Smooth muscle cell (in vitro differentiated cells): ENCODE measurements around the gene SEC16A. TPM values are rescaled to one million over a fixed set of nuclear protein-coding genes. Genes with fewer than 3 reads are reported as not detected.

ENCODE experiments used
- DNase-seq: peaks from one replicate; lab custom pipeline; 2025; ENCODE audit not compliant: unreplicated experiment; lab: John Stamatoyannopoulos, UW
- H2AFZ ChIP-seq: fragments of 200-600 bp; sonication (generic); 2 replicates; pipeline ENCODE4 v1.6.0; 2016; ENCODE audit warnings: antibody characterized with exemption, low read depth, mild to moderate bottlenecking
- H3F3A ChIP-seq: fragments of 200-600 bp; sonication (generic); 2 replicates; pipeline ENCODE4 v1.6.0; 2017; ENCODE audit warnings: antibody characterized with exemption, low read depth
- H3K27ac ChIP-seq: fragments of 200-600 bp; sonication (generic); 2 replicates; pipeline ENCODE4 v1.5.1; 2016; ENCODE audit warnings: low read depth, mild to moderate bottlenecking
- H3K27me3 ChIP-seq: fragments of 200-600 bp; sonication (generic); 2 replicates; pipeline ENCODE4 v1.6.1; 2016; ENCODE audit warnings: low read depth, mild to moderate bottlenecking
- H3K36me3 ChIP-seq: fragments of 200-600 bp; sonication (generic); 2 replicates; pipeline ENCODE4 v1.5.1; 2016; ENCODE audit warnings: low read depth
- H3K4me1 ChIP-seq: fragments of 200-600 bp; sonication (generic); 2 replicates; pipeline ENCODE4 v1.5.1; 2016; ENCODE audit warnings: low read depth
- H3K4me2 ChIP-seq: fragments of 200-600 bp; sonication (generic); 2 replicates; pipeline ENCODE4 v1.6.0; 2016; ENCODE audit warnings: mild to moderate bottlenecking
- H3K4me3 ChIP-seq: fragments of 200-600 bp; sonication (generic); 2 replicates; pipeline ENCODE4 v1.5.1; 2016; ENCODE audit warnings: mild to moderate bottlenecking
- H3K79me2 ChIP-seq: fragments of 200-600 bp; sonication (generic); 2 replicates; pipeline ENCODE4 v1.6.0; 2016; ENCODE audit warnings: low read depth, mild to moderate bottlenecking
- H3K9ac ChIP-seq: fragments of 200-600 bp; sonication (generic); 2 replicates; pipeline ENCODE4 v1.6.0; 2016; ENCODE audit warnings: low read depth
- H3K9me3 ChIP-seq: fragments of 200-600 bp; sonication (generic); replicated peaks from 2 replicates; pipeline ENCODE4 v1.5.1; 2016; ENCODE audit warnings: low read depth
- H4K20me1 ChIP-seq: fragments of 200-600 bp; sonication (generic); 2 replicates; pipeline ENCODE4 v1.6.0; 2016; ENCODE audit warnings: low read depth
- CTCF ChIP-seq: fragments of 200-600 bp; sonication (generic); IDR thresholded peaks from 2 replicates; pipeline ENCODE4 v1.5.1; 2017; ENCODE audit warnings: borderline replicate concordance, mild to moderate bottlenecking, antibody characterized with exemption; ENCODE audit not compliant: insufficient read depth, poor library complexity, severe bottlenecking
- WGBS: methylation state at CpG from one replicate; pipeline ENCODE4 v1.1.7; 2016; ENCODE audit warnings: low lambda C conversion rate; 5-methylcytosine and 5-hydroxymethylcytosine counted together
- polyA plus RNA-seq: library from polyadenylated mRNA; unstranded; fragments of >200 nt; fragmentation: Nextera tagmentation; extraction: Ambion mirVana; gene quantifications from 2 replicates; pipeline ENCODE4 v1.2.1, GENCODE V29; 2016
- total RNA-seq: library from RNA; depleted of rRNA; stranded (reverse); fragments of >200 nt; gene quantifications from 2 replicates; pipeline ENCODE4 v1.2.3, GENCODE V29; 2014

The SEC16A gene
- total and polyA plus RNA-seq, 2 experiments from 2014 or later = 45.7 to 56.8 TPM

- Histone ChIP-seq H4K20me1 (peaks cover 26% of the 10 kb centered on the region), H3K27me3 (no peaks in the 10 kb centered on the region), H3F3A (no peaks in the 10 kb centered on the region), H3K4me2 (no peak overlapping the region), H3K4me1 (peaks cover 12% of the 10 kb centered on the region), H2AFZ (no peak overlapping the region), H3K9me3 (no peaks in the 10 kb centered on the region), H3K36me3 (no peaks in the 10 kb centered on the region), H3K4me3 (no peak overlapping the region), H3K27ac (no peak overlapping the region), H3K79me2 (peaks cover 24% of the 10 kb centered on the region), H3K9ac (no peak overlapping the region)
- peak; percentile 60 for DNase-seq
- peak; percentile 73 for TF ChIP-seq CTCF
- 51% methylated on average over 21 of the region's 21 CpGs for WGBS
Observed at GRCh38 chr9:136485049-136486045, 2.5 kb upstream of the SEC16A start.

GRCh38 chr9:136484153-136485048 is 1.6 kb upstream of the SEC16A start:
- Histone ChIP-seq H3K4me3 (peak overlapping the region; percentile 71), H3F3A (no peaks in the 10 kb centered on the region), H3K9ac (peak overlapping the region; percentile 91), H4K20me1 (peaks cover 35% of the 10 kb centered on the region), H3K9me3 (no peaks in the 10 kb centered on the region), H3K4me2 (peak overlapping the region; percentile 93), H3K27me3 (no peaks in the 10 kb centered on the region), H3K36me3 (no peaks in the 10 kb centered on the region), H3K79me2 (peaks cover 33% of the 10 kb centered on the region), H3K4me1 (peaks cover 12% of the 10 kb centered on the region), H2AFZ (peak overlapping the region; percentile 20), H3K27ac (peak overlapping the region; percentile 95)
- DNase-seq = no peak
- 61% methylated on average over 49 of the region's 59 CpGs for WGBS
- no peak for TF ChIP-seq CTCF

- peaks cover 43% of the 10 kb centered on the region for H4K20me1 ChIP-seq
Observed at GRCh38 chr9:136483589-136484152, 831 bp upstream of the SEC16A start.

More at GRCh38 chr9:136483589-136484152, 831 bp upstream of the SEC16A start:
- H3K4me3 ChIP-seq = peak overlapping the region; percentile 71
- DNase-seq = peak; percentile 97
- H3K4me1 ChIP-seq = peaks cover 12% of the 10 kb centered on the region
- 4% methylated on average over 60 of the region's 63 CpGs for WGBS
- peak overlapping the region; percentile 82 for H2AFZ ChIP-seq
- H3K36me3 ChIP-seq = no peaks in the 10 kb centered on the region
- H3K4me2 ChIP-seq = peak overlapping the region; percentile 93
- no peaks in the 10 kb centered on the region for H3F3A ChIP-seq
- H3K9ac ChIP-seq = peak overlapping the region; percentile 91
- H3K79me2 ChIP-seq = peaks cover 40% of the 10 kb centered on the region
- no peaks in the 10 kb centered on the region for H3K9me3 ChIP-seq
- H3K27ac ChIP-seq = peak overlapping the region; percentile 95
- H3K27me3 ChIP-seq = no peaks in the 10 kb centered on the region
- TF ChIP-seq CTCF = no peak
